GM12878 (cell line): ENCODE results near the gene P2RX7.

ENCODE experiments used
- CREB1 ChIP-seq: IDR thresholded peaks from 2 replicates; pipeline ENCODE4 v1.6.1; 2012; ENCODE audit warnings: low read depth, mild to moderate bottlenecking, inconsistent platforms
- ESRRA ChIP-seq: IDR thresholded peaks from 2 replicates; pipeline ENCODE4 v1.6.1; 2012; ENCODE audit warnings: mild to moderate bottlenecking, low read length, improper control_type of control experiment
- EZH2 ChIP-seq: IDR thresholded peaks from 2 replicates; pipeline ENCODE4 v1.6.1; 2012; ENCODE audit warnings: low read depth, mild to moderate bottlenecking, control low read depth, inconsistent platforms, low read length, borderline replicate concordance; ENCODE audit not compliant: control insufficient read depth
- HDGF ChIP-seq: fragments of 450-650 bp; IDR thresholded peaks from 2 replicates; pipeline ENCODE4 v1.6.1; 2016; ENCODE audit warnings: antibody characterized with exemption
- MYC ChIP-seq: IDR thresholded peaks from 2 replicates; pipeline ENCODE4 v1.6.1; 2011; ENCODE audit warnings: mild to moderate bottlenecking, low read length, moderate library complexity, inconsistent platforms; ENCODE audit not compliant: insufficient read depth, insufficient replicate concordance, insufficient read length, severe bottlenecking
- NFYB ChIP-seq: IDR thresholded peaks from 2 replicates; pipeline ENCODE4 v1.6.1; 2011; ENCODE audit warnings: low read depth, mild to moderate bottlenecking, low read length, improper control_type of control experiment, moderate library complexity; ENCODE audit not compliant: insufficient read depth
- POLR2A ChIP-seq: IDR thresholded peaks from 2 replicates; pipeline ENCODE4 v1.6.1; 2011; ENCODE audit warnings: low read depth, mild to moderate bottlenecking, low read length
- RCOR1 ChIP-seq: conservative IDR thresholded peaks from 2 replicates; pipeline ENCODE4 v1.6.1; 2012; ENCODE audit warnings: low read depth, low read length, improper control_type of control experiment
- YBX1 ChIP-seq: fragments of 450-650 bp; IDR thresholded peaks from 2 replicates; pipeline ENCODE4 v1.6.1; 2016; ENCODE audit warnings: antibody characterized with exemption
- TF ChIP-seq, protein P1 (sequence below), 3 experiments: IDR thresholded peaks in 2 of 3; conservative IDR thresholded peaks in 1 of 3; 2 replicates each; pipeline ENCODE4 v1.5.1; 2011; ENCODE audit warnings: low read depth in 3 of 3, low read length in 3 of 3, mild to moderate bottlenecking in 3 of 3, control low read depth in 2 of 3, moderate library complexity in 2 of 3, inconsistent platforms in 1 of 3, mixed read lengths in 1 of 3; ENCODE audit not compliant: control insufficient read depth in 2 of 3, insufficient read depth in 1 of 3; ENCODE audit errors: extremely low read depth in 1 of 3
- TF ChIP-seq, protein P2 (sequence below): fragments of 450-650 bp; IDR thresholded peaks from 2 replicates; pipeline ENCODE4 v1.6.1; 2018; ENCODE audit warnings: mild to moderate bottlenecking, low read depth, moderate library complexity; ENCODE audit not compliant: partially characterized antibody

DNA sequence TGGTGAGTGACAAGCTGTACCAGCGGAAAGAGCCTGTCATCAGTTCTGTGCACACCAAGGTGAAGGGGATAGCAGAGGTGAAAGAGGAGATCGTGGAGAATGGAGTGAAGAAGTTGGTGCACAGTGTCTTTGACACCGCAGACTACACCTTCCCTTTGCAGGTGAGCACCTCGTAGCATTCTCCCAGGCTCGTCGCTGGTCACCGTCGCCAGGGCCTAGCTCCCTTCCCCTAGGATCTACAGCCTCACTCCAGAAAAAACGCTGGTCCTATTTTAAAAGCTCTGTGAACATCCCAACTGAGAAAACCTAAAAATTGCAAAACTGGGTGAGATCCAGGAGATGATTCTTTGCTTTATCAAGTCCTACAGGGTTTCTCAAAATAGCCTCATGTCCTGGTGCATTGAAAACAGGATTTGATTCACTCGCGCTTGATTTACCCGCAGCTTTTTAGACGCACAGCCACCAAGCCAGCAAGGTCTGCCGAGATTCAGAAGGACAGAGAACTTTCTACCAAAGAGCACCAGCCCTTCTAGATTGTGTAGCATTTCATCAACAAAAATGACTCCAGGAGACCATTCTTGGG, 22.2 kb downstream of the P2RX7 start:
- no peak for TF ChIP-seq EZH2
- TF ChIP-seq POLR2A: no peak
- TF ChIP-seq MYC: no peak
- no peak for TF ChIP-seq YBX1
- TF ChIP-seq, protein P1, sequence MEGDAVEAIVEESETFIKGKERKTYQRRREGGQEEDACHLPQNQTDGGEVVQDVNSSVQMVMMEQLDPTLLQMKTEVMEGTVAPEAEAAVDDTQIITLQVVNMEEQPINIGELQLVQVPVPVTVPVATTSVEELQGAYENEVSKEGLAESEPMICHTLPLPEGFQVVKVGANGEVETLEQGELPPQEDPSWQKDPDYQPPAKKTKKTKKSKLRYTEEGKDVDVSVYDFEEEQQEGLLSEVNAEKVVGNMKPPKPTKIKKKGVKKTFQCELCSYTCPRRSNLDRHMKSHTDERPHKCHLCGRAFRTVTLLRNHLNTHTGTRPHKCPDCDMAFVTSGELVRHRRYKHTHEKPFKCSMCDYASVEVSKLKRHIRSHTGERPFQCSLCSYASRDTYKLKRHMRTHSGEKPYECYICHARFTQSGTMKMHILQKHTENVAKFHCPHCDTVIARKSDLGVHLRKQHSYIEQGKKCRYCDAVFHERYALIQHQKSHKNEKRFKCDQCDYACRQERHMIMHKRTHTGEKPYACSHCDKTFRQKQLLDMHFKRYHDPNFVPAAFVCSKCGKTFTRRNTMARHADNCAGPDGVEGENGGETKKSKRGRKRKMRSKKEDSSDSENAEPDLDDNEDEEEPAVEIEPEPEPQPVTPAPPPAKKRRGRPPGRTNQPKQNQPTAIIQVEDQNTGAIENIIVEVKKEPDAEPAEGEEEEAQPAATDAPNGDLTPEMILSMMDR (IDR thresholded peaks at IDR 0.05 in 2 of 3, conservative IDR thresholded peaks at IDR 0.05 in 1 of 3; ENCODE audit: control insufficient read depth in 2 of 3, extremely low read depth in 1 of 3, insufficient read depth in 1 of 3, low read depth in 3 of 3, low read length in 3 of 3): no peak
- TF ChIP-seq CREB1: no peak
- no peak for TF ChIP-seq NFYB
- TF ChIP-seq RCOR1: no peak
- no peak for TF ChIP-seq ESRRA
- no peak for TF ChIP-seq HDGF
- TF ChIP-seq, protein P2, sequence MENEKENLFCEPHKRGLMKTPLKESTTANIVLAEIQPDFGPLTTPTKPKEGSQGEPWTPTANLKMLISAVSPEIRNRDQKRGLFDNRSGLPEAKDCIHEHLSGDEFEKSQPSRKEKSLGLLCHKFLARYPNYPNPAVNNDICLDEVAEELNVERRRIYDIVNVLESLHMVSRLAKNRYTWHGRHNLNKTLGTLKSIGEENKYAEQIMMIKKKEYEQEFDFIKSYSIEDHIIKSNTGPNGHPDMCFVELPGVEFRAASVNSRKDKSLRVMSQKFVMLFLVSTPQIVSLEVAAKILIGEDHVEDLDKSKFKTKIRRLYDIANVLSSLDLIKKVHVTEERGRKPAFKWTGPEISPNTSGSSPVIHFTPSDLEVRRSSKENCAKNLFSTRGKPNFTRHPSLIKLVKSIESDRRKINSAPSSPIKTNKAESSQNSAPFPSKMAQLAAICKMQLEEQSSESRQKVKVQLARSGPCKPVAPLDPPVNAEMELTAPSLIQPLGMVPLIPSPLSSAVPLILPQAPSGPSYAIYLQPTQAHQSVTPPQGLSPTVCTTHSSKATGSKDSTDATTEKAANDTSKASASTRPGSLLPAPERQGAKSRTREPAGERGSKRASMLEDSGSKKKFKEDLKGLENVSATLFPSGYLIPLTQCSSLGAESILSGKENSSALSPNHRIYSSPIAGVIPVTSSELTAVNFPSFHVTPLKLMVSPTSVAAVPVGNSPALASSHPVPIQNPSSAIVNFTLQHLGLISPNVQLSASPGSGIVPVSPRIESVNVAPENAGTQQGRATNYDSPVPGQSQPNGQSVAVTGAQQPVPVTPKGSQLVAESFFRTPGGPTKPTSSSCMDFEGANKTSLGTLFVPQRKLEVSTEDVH: no peak
